OCI-LY3 (cell line): Measurements from ENCODE around the gene PHLDB2.
A peak's percentile ranks its signal among the peaks of the same experiment; 100 is the strongest.

Experiments
- H2AFZ ChIP-seq: fragments of 200-600, 300-600 bp; shearing (Covaris generic); 2 replicates; pipeline ENCODE4 v1.6.0; 2014; ENCODE audit warnings: antibody characterized with exemption, low read depth, low read length
- H3K27ac ChIP-seq: fragments of 200-600, 300-600 bp; sonication (generic); 2 replicates; pipeline ENCODE4 v1.5.1; 2014; ENCODE audit warnings: mild to moderate bottlenecking, low read length, moderate library complexity, mixed read lengths
- H3K27me3 ChIP-seq: fragments of 200-600, 300-600 bp; sonication (generic); 2 replicates; pipeline ENCODE4 v1.6.1; 2014; ENCODE audit warnings: low read depth, low read length, mixed read lengths
- H3K36me3 ChIP-seq: fragments of 200-600, 300-600 bp; sonication (generic); replicated peaks from 2 replicates; pipeline ENCODE3; 2014; ENCODE audit warnings: low read depth, low read length, mixed read lengths
- H3K4me1 ChIP-seq: fragments of 300-600, 200-600 bp; sonication (generic); 2 replicates; pipeline ENCODE4 v1.6.1; 2014; ENCODE audit warnings: low read length, mixed read lengths
- H3K4me2 ChIP-seq: fragments of 200-600, 300-600 bp; sonication (generic); 2 replicates; pipeline ENCODE4 v1.6.1; 2014; ENCODE audit warnings: low read length, mixed read lengths
- H3K4me3 ChIP-seq: fragments of 300-600, 200-600 bp; sonication (generic); 2 replicates; pipeline ENCODE4 v1.5.1; 2014; ENCODE audit warnings: antibody characterized with exemption, mild to moderate bottlenecking, low read length, moderate library complexity
- H3K79me2 ChIP-seq: fragments of 300-600, 200-600 bp; shearing (Covaris generic); 2 replicates; pipeline ENCODE4 v1.6.1; 2014; ENCODE audit warnings: mild to moderate bottlenecking, low read length, mixed read lengths
- H3K9ac ChIP-seq: fragments of 300-600, 200-600 bp; shearing (Covaris generic); 2 replicates; pipeline ENCODE4 v1.6.0; 2014; ENCODE audit warnings: mild to moderate bottlenecking, low read length, moderate library complexity
- H3K9me3 ChIP-seq: fragments of 200-600, 300-600 bp; shearing (Covaris generic); 2 replicates; pipeline ENCODE4 v1.6.1; 2014; ENCODE audit warnings: low read length, mixed read lengths; ENCODE audit not compliant: insufficient read depth
- H4K20me1 ChIP-seq: fragments of 200-600, 300-600 bp; sonication (generic); 2 replicates; pipeline ENCODE4 v1.6.1; 2016; ENCODE audit warnings: low read length, mixed read lengths; ENCODE audit not compliant: insufficient read depth
- CTCF ChIP-seq: fragments of 200-600, 300-600 bp; sonication (generic); IDR thresholded peaks from 2 replicates; pipeline ENCODE4 v1.5.1; 2014; ENCODE audit warnings: antibody characterized with exemption, low read length, low read depth
- EZH2phosphoT487 ChIP-seq: fragments of 200-600 bp; shearing (Covaris generic); IDR thresholded peaks from 2 replicates; pipeline ENCODE4 v1.6.1; 2018; ENCODE audit warnings: antibody characterized with exemption, mixed run types, low read depth

PHLDB2 gene

GRCh38 chr3:111999484-112000324 is 140.6 kb downstream of the PHLDB2 start:
- Histone ChIP-seq H3K36me3 (no peaks in the 10 kb centered on the region), H4K20me1 (no peaks in the 10 kb centered on the region), H3K9me3 (no peaks in the 10 kb centered on the region), H3K4me1 (peaks cover 6% of the 10 kb centered on the region; the same call in 1 of the 2 replicates), H3K4me3 (peak overlapping the region; percentile 82), H2AFZ (peak overlapping the region; percentile 94; the same call in 1 of the 2 replicates), H3K4me2 (peak overlapping the region; percentile 91), H3K27ac (no peak overlapping the region), H3K9ac (peak overlapping the region; percentile 44; the same call in 1 of the 2 replicates), H3K27me3 (peaks cover 12% of the 10 kb centered on the region; the same call in 1 of the 2 replicates), H3K79me2 (no peaks in the 10 kb centered on the region)
- TF ChIP-seq CTCF (no peak), EZH2phosphoT487 (no peak)

- no peak overlapping the region for H2AFZ ChIP-seq
- H3K4me2 ChIP-seq: no peak overlapping the region
- no peak overlapping the region for H3K27ac ChIP-seq
- no peaks in the 10 kb centered on the region for H3K36me3 ChIP-seq
- H3K4me1 ChIP-seq: peaks cover 12% of the 10 kb centered on the region
- H3K9ac ChIP-seq: no peak overlapping the region
- H4K20me1 ChIP-seq: no peaks in the 10 kb centered on the region
- H3K79me2 ChIP-seq: no peaks in the 10 kb centered on the region
- no peak overlapping the region for H3K4me3 ChIP-seq
- no peaks in the 10 kb centered on the region for H3K9me3 ChIP-seq
- TF ChIP-seq EZH2phosphoT487 (no peak), CTCF (no peak)
- peaks cover 12% of the 10 kb centered on the region; the same call in 1 of the 2 replicates for H3K27me3 ChIP-seq
Measured at GRCh38 chr3:112000367-112000771, 141.3 kb downstream of the PHLDB2 start.

- Histone ChIP-seq H3K79me2 (no peaks in the 10 kb centered on the region), H3K9me3 (no peaks in the 10 kb centered on the region), H2AFZ (no peak overlapping the region), H3K36me3 (no peaks in the 10 kb centered on the region), H4K20me1 (no peaks in the 10 kb centered on the region), H3K27me3 (peaks cover 12% of the 10 kb centered on the region; the same call in 1 of the 2 replicates), H3K4me2 (no peak overlapping the region), H3K4me1 (peaks cover 12% of the 10 kb centered on the region), H3K9ac (no peak overlapping the region), H3K4me3 (no peak overlapping the region), H3K27ac (no peak overlapping the region)
- no peak for TF ChIP-seq CTCF
Measured at GRCh38 chr3:112000966-112001365, 141.9 kb downstream of the PHLDB2 start.

- Histone ChIP-seq H3K27ac (no peak overlapping the region), H3K9me3 (no peaks in the 10 kb centered on the region), H3K79me2 (no peaks in the 10 kb centered on the region), H3K36me3 (no peaks in the 10 kb centered on the region), H3K4me1 (peaks cover 12% of the 10 kb centered on the region), H2AFZ (no peak overlapping the region), H4K20me1 (no peaks in the 10 kb centered on the region), H3K4me3 (no peak overlapping the region), H3K4me2 (no peak overlapping the region), H3K9ac (no peak overlapping the region), H3K27me3 (peaks cover 12% of the 10 kb centered on the region; the same call in 1 of the 2 replicates)
- no peak for TF ChIP-seq CTCF
- TF ChIP-seq EZH2phosphoT487: no peak
Measured at GRCh38 chr3:112001526-112001925, 142.5 kb downstream of the PHLDB2 start.
